HFFc6 (cell line): Measurements from ENCODE around the gene HSPB9. TPM values are rescaled to one million over a fixed set of nuclear protein-coding genes. Genes with fewer than 3 reads are reported as not detected.
A peak's percentile ranks its signal among the peaks of the same experiment; 100 is the strongest.

ENCODE experiments used
- DNase-seq: peaks from one replicate; pipeline ENCODE4 v3.0.0-alpha.2; 2018
- H3K27ac Mint-ChIP-seq: 2 replicates; pipeline ENCODE4 v1.8.0; 2020; ENCODE audit warnings: mild to moderate bottlenecking, mixed read lengths
- H3K27me3 Mint-ChIP-seq: 2 replicates; pipeline ENCODE4 v1.8.0; 2021; ENCODE audit warnings: mild to moderate bottlenecking, moderate library complexity, mixed read lengths; ENCODE audit not compliant: insufficient read depth
- H3K36me3 Mint-ChIP-seq: 2 replicates; pipeline ENCODE4 v1.8.0; 2021; ENCODE audit warnings: low read depth, mixed read lengths
- H3K4me1 Mint-ChIP-seq: 2 replicates; pipeline ENCODE4 v1.8.0; 2020; ENCODE audit warnings: low read depth, mixed read lengths
- H3K4me3 Mint-ChIP-seq: 2 replicates; pipeline ENCODE4 v1.8.0; 2020; ENCODE audit warnings: mild to moderate bottlenecking, moderate library complexity, mixed read lengths
- H3K9me3 Mint-ChIP-seq: 2 replicates; pipeline ENCODE4 v1.8.0; 2020; ENCODE audit warnings: mild to moderate bottlenecking, mixed read lengths
- CTCF ChIP-seq: fragments of 200-600 bp; sonication (generic); IDR thresholded peaks from 2 replicates; pipeline ENCODE4 v1.5.0; 2021; ENCODE audit warnings: antibody characterized with exemption, mild to moderate bottlenecking
- total RNA-seq, 6 experiments: library from RNA; stranded (reverse); fragmentation: NEBNext Ultra II Directional; extraction: Animal tissue kit (Norgen Biotek cat#: 25700); gene quantifications; 2 replicates in 1 of 6; 3 replicates in 5 of 6; pipeline ENCODE4 v1.2.3, GENCODE V29; 2021

The HSPB9 gene
- total RNA-seq, 6 experiments from 2014 or later, result not detected

DNA sequence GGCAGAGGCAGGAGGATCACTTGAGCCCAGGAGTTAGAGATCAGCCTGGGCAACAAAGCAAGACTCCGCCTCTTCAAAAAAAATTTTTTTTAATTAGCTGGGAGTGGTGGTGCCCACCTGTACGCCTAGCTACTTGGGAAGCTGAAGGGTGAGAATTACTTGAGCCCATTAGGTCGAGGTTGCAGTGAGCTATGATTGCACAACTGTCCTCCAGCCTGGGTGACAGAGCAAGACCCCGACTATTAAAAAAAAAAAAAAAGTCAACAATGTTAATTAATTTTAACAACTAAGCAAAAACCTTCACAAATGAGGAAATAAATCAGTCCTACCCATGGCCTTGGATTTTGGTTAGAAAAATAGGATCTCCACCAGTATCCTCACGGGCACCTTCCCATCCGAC, 15.5 kb upstream of the HSPB9 start:
- Mint-ChIP-seq H3K27ac (no peak overlapping the region), H3K4me1 (peaks cover 4% of the 10 kb centered on the region), H3K9me3 (no peaks in the 10 kb centered on the region), H3K27me3 (peaks cover 8% of the 10 kb centered on the region; the same call in 1 of the 2 replicates), H3K36me3 (no peaks in the 10 kb centered on the region), H3K4me3 (no peak overlapping the region)
- DNase-seq, result no peak
- no peak for TF ChIP-seq CTCF

- Mint-ChIP-seq H3K27me3 (peaks cover 3% of the 10 kb centered on the region; the same call in 1 of the 2 replicates), H3K9me3 (no peaks in the 10 kb centered on the region), H3K36me3 (no peaks in the 10 kb centered on the region), H3K4me3 (no peak overlapping the region), H3K27ac (no peak overlapping the region), H3K4me1 (peaks cover 12% of the 10 kb centered on the region)
- DNase-seq, result no peak
- no peak for TF ChIP-seq CTCF
Observed at GRCh38 chr17:42107597-42108576, 14.7 kb upstream of the HSPB9 start.

DNA sequence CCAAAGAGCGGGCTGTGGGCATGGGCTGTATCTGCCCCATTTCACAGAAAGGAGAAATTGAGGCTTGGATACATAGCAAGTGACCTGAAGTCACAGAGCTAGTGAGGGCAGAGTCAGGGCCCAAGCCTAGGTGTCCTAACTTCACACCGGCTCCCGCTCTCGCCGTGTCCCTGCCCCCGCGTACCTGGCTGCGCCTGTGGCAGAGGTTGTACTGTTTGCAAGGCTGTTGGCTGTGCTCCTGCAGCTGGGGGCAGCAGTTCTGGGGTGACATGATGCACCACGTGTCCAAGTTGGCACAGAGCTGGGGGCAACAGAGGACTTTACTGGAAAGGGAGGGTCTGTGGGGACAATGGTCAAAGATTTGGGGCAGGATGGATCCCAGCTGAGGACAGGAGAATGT, 13.5 kb upstream of the HSPB9 start:
- Mint-ChIP-seq H3K9me3 (no peaks in the 10 kb centered on the region), H3K4me3 (no peak overlapping the region), H3K4me1 (peaks cover 12% of the 10 kb centered on the region), H3K27me3 (peaks cover 3% of the 10 kb centered on the region; the same call in 1 of the 2 replicates), H3K27ac (no peak overlapping the region), H3K36me3 (no peaks in the 10 kb centered on the region)
- no peak for DNase-seq
- TF ChIP-seq CTCF, result no peak

DNA sequence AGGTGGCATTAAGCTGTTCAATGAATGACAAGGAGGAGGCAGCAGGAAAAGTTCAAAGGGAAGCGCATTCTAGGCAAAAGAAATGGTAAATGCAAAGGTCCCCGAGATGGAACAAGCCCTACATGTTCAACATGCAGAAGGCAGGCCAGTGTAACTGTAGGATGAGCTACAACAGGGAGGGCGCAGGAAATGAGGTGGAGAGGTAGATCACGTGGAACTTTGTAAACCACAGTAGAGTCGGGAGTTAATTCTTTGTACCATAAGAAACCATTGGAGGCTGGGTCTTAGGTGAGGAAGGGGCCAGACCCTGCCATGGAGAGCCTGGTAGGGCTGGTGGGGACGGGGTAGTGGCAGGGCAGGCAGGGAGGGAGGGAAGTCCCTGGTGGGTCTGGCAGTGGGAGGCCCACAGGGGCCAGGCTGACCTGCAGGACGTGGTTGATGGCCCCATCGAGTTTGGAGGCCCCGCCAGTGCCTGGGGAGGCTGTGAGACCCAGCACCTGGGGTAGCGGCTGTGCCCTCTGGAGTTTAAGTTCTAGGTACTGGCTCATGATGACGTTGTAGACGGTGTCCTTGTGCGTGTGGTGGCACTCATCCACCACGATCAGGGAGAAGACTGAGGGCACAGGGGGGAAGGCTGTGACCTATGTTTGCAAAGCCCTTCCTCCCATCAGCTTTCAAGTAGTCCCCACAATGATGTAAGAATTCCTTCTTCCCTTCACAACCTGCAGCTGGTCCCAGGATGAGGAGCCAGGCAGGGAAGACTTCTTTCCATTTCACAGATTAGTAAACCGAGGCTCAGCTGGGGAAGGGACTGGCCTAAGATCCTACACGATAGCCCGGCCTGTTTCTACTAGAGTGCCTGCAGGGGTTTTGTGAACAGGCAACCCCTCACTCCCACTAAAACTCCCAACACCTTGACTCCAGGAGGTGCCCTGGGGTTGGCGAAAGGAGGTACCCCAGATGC, 12.0 kb upstream of the HSPB9 start:
- Mint-ChIP-seq H3K9me3 (no peaks in the 10 kb centered on the region), H3K4me3 (no peak overlapping the region), H3K36me3 (no peaks in the 10 kb centered on the region), H3K4me1 (peaks cover 12% of the 10 kb centered on the region), H3K27ac (no peak overlapping the region), H3K27me3 (peaks cover 3% of the 10 kb centered on the region; the same call in 1 of the 2 replicates)
- DNase-seq, result no peak
- TF ChIP-seq CTCF, result no peak

GRCh38 chr17:42111265-42111636, 11.4 kb upstream of the HSPB9 start:
- Mint-ChIP-seq H3K36me3 (no peaks in the 10 kb centered on the region), H3K4me1 (peaks cover 12% of the 10 kb centered on the region), H3K27me3 (no peaks in the 10 kb centered on the region; the same call in 1 of the 2 replicates), H3K9me3 (no peaks in the 10 kb centered on the region), H3K27ac (peak overlapping the region; percentile 94; the same call in 1 of the 2 replicates), H3K4me3 (no peak overlapping the region; the same call in 1 of the 2 replicates)
- no peak for DNase-seq
- no peak for TF ChIP-seq CTCF
